Measurements from ENCODE around the gene MYF6.

MYF6 gene

DNA sequence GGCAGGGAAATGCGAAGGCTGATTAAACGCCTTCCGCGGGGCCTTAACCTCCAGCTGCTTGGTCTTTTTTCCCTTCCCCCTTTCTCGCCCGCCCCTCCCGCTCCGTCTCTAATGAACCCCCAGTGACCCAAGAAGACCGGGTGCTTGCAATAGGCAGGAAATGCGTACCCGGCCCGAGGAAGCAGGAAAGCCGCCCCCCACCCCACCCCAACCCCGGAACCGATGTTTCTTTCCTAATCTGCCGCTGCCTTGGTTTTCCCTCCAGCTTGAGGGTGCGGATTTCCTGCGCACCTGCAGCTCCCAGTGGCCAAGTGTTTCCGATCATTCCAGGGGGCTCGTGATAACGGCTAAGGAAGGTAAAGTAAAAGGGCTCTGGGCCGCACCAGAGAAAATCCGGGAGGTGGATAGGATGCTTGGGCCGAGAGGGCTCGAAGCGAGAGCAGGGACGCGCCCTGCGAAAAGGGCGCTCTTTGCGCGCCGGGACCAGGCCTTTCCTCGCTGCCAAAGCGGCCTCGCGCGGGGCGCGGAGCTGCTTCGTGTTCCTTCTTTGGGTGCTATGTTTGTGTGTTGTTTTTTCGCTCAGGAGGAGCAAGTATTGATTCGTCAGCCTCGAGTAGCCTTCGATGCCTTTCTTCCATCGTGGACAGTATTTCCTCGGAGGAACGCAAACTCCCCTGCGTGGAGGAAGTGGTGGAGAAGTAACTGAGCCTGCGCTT lies 983 bp downstream of the MYF6 start:
- no peak for DNase-seq

GRCh38 chr12:80708975-80709328 lies 1.5 kb downstream of the MYF6 start:
- no peak for DNase-seq

GRCh38 chr12:80709811-80710726 lies 2.6 kb downstream of the MYF6 start:
- no peak for DNase-seq

DNA sequence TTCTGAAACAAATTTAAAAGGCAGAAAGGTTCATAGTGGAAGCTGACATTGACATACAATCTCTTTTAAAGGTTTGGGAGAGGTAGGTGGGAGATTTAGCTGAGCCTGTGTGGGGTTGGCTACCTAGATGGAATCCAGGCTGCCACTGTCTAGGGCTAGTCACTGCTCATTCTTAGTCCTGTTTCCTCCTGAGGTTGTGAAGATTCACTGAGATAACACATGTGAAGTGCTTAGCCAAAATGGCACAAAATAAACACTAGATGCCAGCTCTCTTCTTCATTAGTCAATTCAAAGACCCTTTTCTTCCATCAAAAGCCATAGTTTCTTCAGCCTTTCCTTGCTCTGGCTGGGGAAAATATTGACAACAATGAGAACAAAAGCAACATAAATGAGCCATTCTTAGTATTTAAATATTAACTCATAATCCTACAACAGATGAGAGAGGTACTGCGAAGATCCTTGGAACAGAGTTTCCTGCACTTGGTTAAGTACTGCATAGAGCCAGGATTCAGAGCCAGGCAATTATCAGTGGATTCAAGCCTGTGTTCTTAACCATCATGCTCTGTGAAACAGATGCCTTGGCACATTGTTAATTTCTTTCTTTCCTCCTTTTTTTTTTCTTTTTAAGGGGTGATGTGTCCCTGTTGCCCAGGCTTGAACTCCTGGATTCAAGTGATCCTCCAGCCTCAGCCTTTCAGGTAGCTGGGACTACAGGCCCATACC lies 3.5 kb downstream of the MYF6 start:
- DNase-seq = no peak

GRCh38 chr12:80711866-80712265 lies 4.4 kb downstream of the MYF6 start:
- no peak for DNase-seq

DNA sequence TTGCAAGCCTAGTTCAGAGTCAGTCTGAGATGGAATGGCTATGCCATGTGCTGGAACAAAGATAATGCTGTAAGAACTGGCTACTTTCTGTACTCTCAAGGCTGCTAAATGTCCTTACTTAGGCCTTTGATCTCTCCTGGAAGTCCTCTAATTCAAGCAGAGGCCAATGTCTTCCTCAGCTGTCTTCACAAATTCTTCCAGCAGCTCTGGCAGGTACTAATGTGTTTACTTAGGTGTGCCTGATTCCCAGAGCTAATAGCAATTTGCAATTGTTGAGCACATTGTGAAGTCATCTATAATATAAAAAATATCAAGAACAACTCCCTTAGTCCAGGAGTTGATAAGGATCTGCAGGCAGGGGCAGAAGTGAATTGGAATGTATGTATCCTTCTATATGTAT lies 5.4 kb downstream of the MYF6 start:
- no peak for DNase-seq

GRCh38 chr12:80713419-80713818 lies 6.0 kb downstream of the MYF6 start:
- no peak for DNase-seq

- DNase-seq = no peak
Observed at GRCh38 chr12:80714055-80714454, 6.6 kb downstream of the MYF6 start.

DNA sequence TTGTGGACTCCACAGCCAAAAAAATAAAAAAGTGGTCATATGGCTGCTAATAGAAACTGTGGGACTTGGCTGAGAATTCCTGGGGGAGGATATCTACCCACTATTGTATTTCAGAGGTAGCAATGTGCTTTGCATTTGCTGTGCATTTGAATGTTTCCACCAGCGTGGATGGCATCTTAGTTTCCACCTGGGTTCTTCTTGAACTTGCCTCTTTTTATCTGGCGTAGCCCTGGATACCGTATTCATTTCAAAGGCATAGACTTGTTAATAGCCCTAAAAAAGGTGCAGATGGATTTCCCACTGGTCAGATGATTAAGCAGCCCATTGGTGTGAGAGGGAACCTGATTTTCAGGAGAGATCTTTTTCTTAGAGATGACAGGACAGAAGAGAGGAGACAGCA lies 7.4 kb downstream of the MYF6 start:
- no peak for DNase-seq

DNA sequence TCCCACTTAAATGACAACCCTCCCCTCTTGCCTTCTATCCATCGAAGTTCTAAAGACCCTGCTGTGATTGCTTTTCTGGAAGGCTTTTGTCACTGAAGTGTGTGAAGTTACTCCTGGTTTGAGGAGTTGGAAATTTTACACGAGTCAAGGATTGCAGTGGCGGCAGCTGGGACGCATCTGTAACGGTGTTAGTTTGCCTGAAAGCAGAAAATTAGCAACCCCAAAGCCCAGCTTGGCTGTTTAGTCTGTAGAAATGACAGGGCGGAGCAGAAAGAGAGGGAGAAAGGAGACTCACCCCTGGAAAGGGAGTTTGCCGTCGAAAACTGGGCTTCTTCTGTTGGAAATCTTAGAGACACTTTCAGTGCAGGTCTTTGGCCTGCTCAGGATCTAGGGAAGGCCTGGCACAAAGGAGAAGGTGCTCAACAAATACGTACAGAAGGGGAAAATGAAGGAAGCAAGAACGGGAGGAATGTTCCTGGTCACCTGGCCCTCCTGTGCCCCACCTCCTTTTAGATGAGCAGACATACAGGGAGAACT lies 8.3 kb downstream of the MYF6 start:
- no peak for DNase-seq

GRCh38 chr12:80716696-80717469 lies 9.4 kb downstream of the MYF6 start, which contains the start of gene MYF5:
MYF5 (plus strand) TSS chr12:80716912; CDS start chr12:80717064, 152 bp downstream.
- DNase-seq = no peak

DNA sequence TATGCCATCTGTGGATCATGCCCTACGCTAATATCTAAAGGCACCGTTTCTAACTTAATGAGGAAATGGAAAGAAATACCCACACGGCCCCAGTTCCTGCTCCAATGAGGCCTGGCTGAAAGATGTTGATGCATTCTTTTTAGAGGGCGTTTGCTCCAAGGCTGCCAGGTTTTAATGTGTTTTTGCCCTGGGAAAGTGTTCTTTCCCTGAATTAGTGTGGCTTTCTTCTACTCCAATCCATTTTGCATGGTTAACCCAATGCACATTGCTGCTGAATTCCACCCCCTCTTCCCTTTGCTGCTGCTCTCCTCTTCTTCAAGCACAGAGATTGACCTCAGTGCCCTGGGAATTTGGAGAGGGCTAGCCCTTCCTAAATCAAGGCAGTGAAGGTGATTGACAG lies 10.4 kb downstream of the MYF6 start:
- DNase-seq = no peak

GRCh38 chr12:80720516-80720915 lies 13.1 kb downstream of the MYF6 start:
- DNase-seq = no peak

GRCh38 chr12:80721326-80721725 lies 13.9 kb downstream of the MYF6 start:
- no peak for DNase-seq

GRCh38 chr12:80745851-80746505 lies 38.5 kb downstream of the MYF6 start:
- DNase-seq = no peak

DNA sequence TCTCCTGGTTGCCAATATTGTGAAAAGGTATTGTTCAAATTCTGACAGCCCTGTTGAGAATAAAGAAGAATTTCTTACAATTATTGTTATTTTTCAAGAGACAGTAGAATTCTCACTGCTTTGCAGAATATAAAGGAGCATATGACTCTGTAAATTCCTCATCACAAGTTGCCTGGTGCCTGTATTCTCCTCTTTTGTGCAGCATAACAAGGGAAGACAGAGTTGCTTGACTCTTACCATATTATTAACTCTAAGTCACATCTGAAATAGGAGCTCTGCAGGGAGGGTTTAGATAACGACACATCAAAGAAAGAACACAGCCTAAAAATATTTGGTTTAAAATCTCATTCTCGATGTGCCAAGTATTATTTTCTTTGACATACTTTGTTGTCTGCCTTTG lies 40.4 kb downstream of the MYF6 start:
- DNase-seq = no peak

- no peak for DNase-seq
Observed at GRCh38 chr12:80749456-80749855, 42.0 kb downstream of the MYF6 start.

DNA sequence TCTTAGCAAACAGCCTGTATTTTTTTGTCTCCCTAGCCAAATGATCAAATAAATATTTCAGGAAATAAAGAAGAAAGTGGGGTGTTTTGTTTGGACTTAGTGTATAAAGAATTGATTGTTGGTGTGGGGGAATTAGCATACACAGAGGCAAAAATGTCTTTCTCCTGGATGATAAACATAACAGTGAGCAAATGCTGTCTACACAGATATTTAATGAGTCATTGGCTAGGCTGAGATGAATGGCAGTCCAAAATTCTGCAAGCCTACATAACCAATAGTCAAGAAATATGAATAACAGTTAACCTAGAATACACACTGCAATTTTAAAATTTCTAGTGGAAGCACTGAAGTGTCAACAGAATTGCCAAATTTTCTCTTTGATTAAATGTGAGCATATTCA lies 45.0 kb downstream of the MYF6 start:
- no peak for DNase-seq

DNA sequence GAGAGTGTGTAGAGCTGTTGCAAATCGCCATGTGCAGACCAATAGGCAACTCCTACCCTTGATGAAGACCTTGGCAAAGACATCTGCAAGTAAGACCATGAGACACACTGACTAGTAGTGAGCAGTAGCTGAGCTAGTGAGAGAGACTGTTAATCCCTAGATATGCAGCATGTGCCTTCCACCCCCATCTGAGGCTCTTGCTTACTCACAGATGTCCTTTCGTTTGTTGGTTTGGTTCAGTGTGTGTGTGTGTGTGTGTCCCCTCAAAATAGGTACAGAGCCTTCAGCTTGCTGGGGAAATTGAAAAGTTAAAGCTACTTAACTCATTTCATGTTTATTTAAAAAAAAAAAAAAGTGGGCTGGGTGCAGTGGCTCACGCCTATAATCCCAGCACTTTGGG lies 46.8 kb downstream of the MYF6 start:
- no peak for DNase-seq

- DNase-seq = no peak
Observed at GRCh38 chr12:80756875-80757274, 49.4 kb downstream of the MYF6 start.

Measured in cortex of kidney (tissue), 1 donor.